Transverse colon (tissue), 4 donors: ENCODE results near the gene PDXK. TPM values are rescaled to one million over a fixed set of nuclear protein-coding genes. Genes with fewer than 3 reads are reported as not detected.

Experiments used
- DNase-seq: peaks from one replicate; pipeline ENCODE4 v3.0.0-alpha.2; 2019
- H3K27ac ChIP-seq, 4 donors: fragments of 200-600 bp; sonication (generic); 2 replicates each; pipeline ENCODE4 v1.5.1; 2016 to 2018; ENCODE audit warnings: inconsistent platforms in 4 of 4
- H3K27me3 ChIP-seq: fragments of 200-600 bp; sonication (generic); 2 replicates; pipeline ENCODE4 v1.5.1; 2017; ENCODE audit warnings: inconsistent platforms
- H3K36me3 ChIP-seq, 4 donors: fragments of 200-600 bp; sonication (generic); 2 replicates each; pipeline ENCODE4 v1.5.1; 2017 to 2019; ENCODE audit warnings: inconsistent platforms in 4 of 4
- H3K4me1 ChIP-seq, 4 donors: fragments of 200-600 bp; sonication (generic); 2 replicates each; pipeline ENCODE4 v1.5.1; 2017 to 2020; ENCODE audit warnings: inconsistent platforms in 4 of 4
- H3K4me3 ChIP-seq, 4 donors: fragments of 200-600 bp; sonication (generic); 1 replicate in 1 of 4; 2 replicates in 3 of 4; pipeline versions ENCODE4 v1.5.1 to v1.6.1; 2017 to 2019; ENCODE audit warnings: inconsistent platforms in 4 of 4
- H3K9me3 ChIP-seq, 2 donors: fragments of 200-600 bp; sonication (generic); 2 replicates each; pipeline ENCODE4 v1.5.1; 2017 to 2019; ENCODE audit warnings: inconsistent platforms in 2 of 2
- CTCF ChIP-seq, 5 experiments: fragments of 200-600 bp in 3 of 5; fragments of 450-650 bp in 2 of 5; sonication (generic) in 3 of 5; IDR thresholded peaks; 1 replicate in 2 of 5; 2 replicates in 3 of 5; pipeline ENCODE4 v1.5.1; 2016 to 2017; ENCODE audit warnings: antibody characterized with exemption in 5 of 5, inconsistent platforms in 3 of 5, mild to moderate bottlenecking in 2 of 5, moderate library complexity in 1 of 5
- EP300 ChIP-seq: sonication (generic); formaldehyde crosslinking; IDR thresholded peaks from one replicate; pipeline ENCODE4 v1.6.1; 2017; ENCODE audit warnings: antibody characterized with exemption, low read depth
- POLR2A ChIP-seq: fragments of 450-650 bp; IDR thresholded peaks from one replicate; pipeline ENCODE4 v1.6.1; 2016; ENCODE audit warnings: antibody characterized with exemption, mild to moderate bottlenecking, moderate library complexity
- POLR2AphosphoS5 ChIP-seq, 3 donors: sonication (generic); formaldehyde crosslinking; IDR thresholded peaks; one replicate each; pipeline ENCODE4 v1.6.1; 2016; ENCODE audit warnings: antibody characterized with exemption in 3 of 3
- WGBS, 2 donors: methylation state at CpG; one replicate each; pipeline ENCODE4 v1.1.5; 2018; ENCODE audit warnings: low coverage in 1 of 2; 5-methylcytosine and 5-hydroxymethylcytosine counted together
- in situ Hi-C, 4 donors: fragments of 200-750 bp; cut with MboI; loops; one replicate each; pipeline versions ENCODE4 v1.15.0 to v1.15.1; 2017; ENCODE audit warnings: low sequenced_read_pairs in 3 of 4, low pct_ligation_motif_present in 1 of 4, low pct_unique_long_range_greater_than_20kb in 1 of 4
- intact Hi-C: fragments of 100-400 bp; cut with DNase I; formaldehyde crosslinking; loops from one replicate; pipeline ENCODE4 v1.15.1; 2023; ENCODE audit warnings: low total_unique reads
- total RNA-seq, 4 donors: library from RNA; depleted of rRNA; stranded (reverse); fragments of >200 nt; gene quantifications; one replicate each; pipeline ENCODE4 v1.1.0, GENCODE V29; 2016

The PDXK gene
- total RNA-seq, 4 donors from 2014 or later, result 85.8 to 117 (median 103) TPM

GRCh38 chr21:43702785-43703034 is 16.2 kb upstream of the PDXK start:
- H3K27ac ChIP-seq, result no peak overlapping the region
- TF ChIP-seq POLR2AphosphoS5 (IDR thresholded peaks at IDR 0.05) (no peak), EP300 (no peak), CTCF (IDR thresholded peaks at IDR 0.05) (no peak), POLR2A (no peak)
- H3K27me3 ChIP-seq, result no peaks in the 10 kb centered on the region
- no peak overlapping the region for H3K4me3 ChIP-seq
- intact Hi-C loops (no loop called here), in situ Hi-C loops (no loop called here)
- WGBS, 2 donors, result 59% methylated on average over 12 of the region's 12 CpGs; no CpG with 5 or more reads in 1 of the 2 donors
- DNase-seq, result no peak
- no peaks in the 10 kb centered on the region for H3K9me3 ChIP-seq
- H3K4me1 ChIP-seq, result peaks cover 4 to 10% (median 5%) of the 10 kb centered on the region in 4 donors
- no peaks in the 10 kb centered on the region for H3K36me3 ChIP-seq

GRCh38 chr21:43703035-43703880 is 15.7 kb upstream of the PDXK start:
- Histone ChIP-seq H3K27ac (no peak overlapping the region), H3K4me3 (no peak overlapping the region), H3K4me1 (peaks cover 4 to 10% (median 5%) of the 10 kb centered on the region in 4 donors), H3K36me3 (no peaks in the 10 kb centered on the region), H3K27me3 (no peaks in the 10 kb centered on the region), H3K9me3 (no peaks in the 10 kb centered on the region)
- in situ Hi-C loops, result no loop called here
- TF ChIP-seq POLR2A (no peak), POLR2AphosphoS5 (IDR thresholded peaks at IDR 0.05) (no peak), EP300 (no peak), CTCF (IDR thresholded peaks at IDR 0.05) (no peak)
- 35 to 42% methylated on average over 9 to 29 of the region's 29 CpGs for WGBS, 2 donors
- DNase-seq, result peak; percentile 78
- intact Hi-C loops, result no loop called here

- H3K36me3 ChIP-seq, result no peaks in the 10 kb centered on the region
- intact Hi-C loops, result no loop called here
- H3K9me3 ChIP-seq, result no peaks in the 10 kb centered on the region
- peaks cover 4 to 16% (median 6%) of the 10 kb centered on the region in 4 donors for H3K4me1 ChIP-seq
- H3K27me3 ChIP-seq, result no peaks in the 10 kb centered on the region
- in situ Hi-C loops, result no loop called here
- TF ChIP-seq POLR2AphosphoS5 (IDR thresholded peaks at IDR 0.05), result no peak
- no peak for TF ChIP-seq CTCF (IDR thresholded peaks at IDR 0.05)
- TF ChIP-seq EP300, result no peak
- no peak for TF ChIP-seq POLR2A
- H3K4me3 ChIP-seq, result no peak overlapping the region
- H3K27ac ChIP-seq, result no peak overlapping the region
- 91% methylated on average over 9 of the region's 9 CpGs; no CpG with 5 or more reads in 1 of the 2 donors for WGBS, 2 donors
- DNase-seq, result no peak
These were observed 11.5 kb upstream of the PDXK start for GRCh38 chr21:43707462-43707861.

GRCh38 chr21:43708745-43709381 is 10.1 kb upstream of the PDXK start:
- 93 to 96% methylated on average over 5 to 13 of the region's 13 CpGs for WGBS, 2 donors
- Histone ChIP-seq H3K36me3 (no peaks in the 10 kb centered on the region), H3K9me3 (no peaks in the 10 kb centered on the region), H3K27ac (no peak overlapping the region), H3K4me3 (no peak overlapping the region), H3K27me3 (no peaks in the 10 kb centered on the region), H3K4me1 (peaks cover 0 to 21% (median 9%) of the 10 kb centered on the region in 4 donors)
- TF ChIP-seq EP300 (no peak), POLR2A (no peak)
- DNase-seq, result no peak
- intact Hi-C loops (no loop called here), in situ Hi-C loops (no loop called here)
